OCI-LY7 (cell line): ENCODE results near the gene WDR19. TPM values are rescaled to one million over a fixed set of nuclear protein-coding genes. Genes with fewer than 3 reads are reported as not detected.

Experiments
- BruUV-seq: library from RNA; stranded (reverse); fragments of 400-500 nt; replicated peaks from 2 replicates; lab custom pipeline; 2021; lab: Mats Ljungman, UMichigan
- CTCF ChIA-PET: fragments of 300-600 bp; sonication (Branson Sonifier 250); formaldehyde crosslinking; loops from one replicate; lab custom pipeline; 2022; ENCODE audit warnings: antibody characterized with exemption; ENCODE audit not compliant: unreplicated experiment; lab: Charles Lee
- POLR2A ChIA-PET: fragments of 300-600 bp; sonication (Branson Sonifier 250); formaldehyde crosslinking; loops from one replicate; lab custom pipeline; 2022; ENCODE audit warnings: antibody characterized with exemption; lab: Charles Lee
- DNase-seq: peaks from one replicate; pipeline ENCODE4 v3.0.0-alpha.2; 2015; ENCODE audit warnings: low spot score
- H2AFZ ChIP-seq: fragments of 200-600 bp; sonication (generic), shearing (Covaris generic); 2 replicates; pipeline ENCODE4 v1.6.1; 2014; ENCODE audit warnings: mild to moderate bottlenecking, antibody characterized with exemption, low read length, moderate library complexity
- H3K27ac ChIP-seq: fragments of 200-600 bp; sonication (generic); 2 replicates; pipeline ENCODE4 v1.5.1; 2014; ENCODE audit warnings: mixed run types, low read depth, mild to moderate bottlenecking, moderate library complexity, low read length, inconsistent platforms; ENCODE audit not compliant: poor library complexity, severe bottlenecking
- H3K36me3 ChIP-seq: fragments of 200-600 bp; sonication (generic); 2 replicates; pipeline ENCODE4 v1.6.1; 2014; ENCODE audit warnings: mild to moderate bottlenecking, antibody characterized with exemption, low read length, moderate library complexity, mixed read lengths; ENCODE audit not compliant: insufficient read depth
- H3K4me1 ChIP-seq: fragments of 200-600 bp; sonication (generic); 2 replicates; pipeline ENCODE4 v1.5.1; 2014; ENCODE audit warnings: mild to moderate bottlenecking, low read length; ENCODE audit not compliant: insufficient read depth, poor library complexity, severe bottlenecking
- H3K4me2 ChIP-seq: fragments of 200-600 bp; sonication (generic); 2 replicates; pipeline ENCODE4 v1.6.1; 2014; ENCODE audit warnings: mild to moderate bottlenecking, low read length
- H3K4me3 ChIP-seq: fragments of 200-600 bp; sonication (generic); 2 replicates; pipeline ENCODE4 v1.5.1; 2014; ENCODE audit warnings: mild to moderate bottlenecking, low read depth, low read length; ENCODE audit not compliant: poor library complexity, severe bottlenecking
- H3K79me2 ChIP-seq: fragments of 200-600 bp; sonication (generic); 2 replicates; pipeline ENCODE4 v1.6.1; 2016; ENCODE audit warnings: low read depth, mild to moderate bottlenecking, low read length, moderate library complexity, mixed read lengths; ENCODE audit not compliant: insufficient read depth
- H3K9me2 ChIP-seq: fragments of 200-600 bp; sonication (generic); 2 replicates; pipeline ENCODE4 v1.6.1; 2016; ENCODE audit warnings: mild to moderate bottlenecking, low read length, mixed read lengths; ENCODE audit not compliant: insufficient read depth
- H3K9me3 ChIP-seq: fragments of 200-600 bp; sonication (generic); 2 replicates; pipeline ENCODE4 v1.6.1; 2014; ENCODE audit warnings: mild to moderate bottlenecking, mixed run types, low read length, mixed read lengths
- H4K20me1 ChIP-seq: fragments of 200-600 bp; sonication (generic); 2 replicates; pipeline ENCODE4 v1.6.1; 2014; ENCODE audit warnings: mild to moderate bottlenecking, antibody characterized with exemption, low read length, moderate library complexity, mixed read lengths; ENCODE audit not compliant: insufficient read depth
- EZH2phosphoT487 ChIP-seq: fragments of 200-600 bp; sonication (generic); IDR thresholded peaks from 2 replicates; pipeline ENCODE4 v1.6.1; 2018; ENCODE audit warnings: low read depth, borderline replicate concordance, mild to moderate bottlenecking, mixed run types, antibody characterized with exemption, low read length, moderate library complexity, mixed read lengths
- intact Hi-C: fragments of 100-400 bp; cut with micrococcal nuclease; formaldehyde crosslinking; loops from one replicate; pipeline ENCODE4 v1.10.0; 2022; ENCODE audit not compliant: unreplicated experiment
- total RNA-seq, 2 experiments: library from RNA; depleted of rRNA in 1 of 2; stranded (reverse); fragments of >200 nt in 1 of 2; shearing (Covaris generic) in 1 of 2; gene quantifications; 2 replicates each; pipeline ENCODE4 v1.2.3, GENCODE V29; 2014 to 2022
- TF ChIP-seq, protein P1 (sequence below): fragments of 200-600 bp; sonication (generic); conservative IDR thresholded peaks from 2 replicates; pipeline ENCODE4 v1.5.1; 2014; ENCODE audit warnings: mild to moderate bottlenecking, antibody characterized with exemption, low read length, moderate library complexity, mixed read lengths

The WDR19 gene
- total RNA-seq, 2 experiments from 2014 or later = 41.2 to 47.5 TPM

GRCh38 chr4:39319676-39320075, 137.3 kb downstream of the WDR19 start:
- BruUV-seq = no TSS peak
- peaks cover 98% of the 10 kb centered on the region for H3K36me3 ChIP-seq
- POLR2A ChIA-PET = interaction anchor here (0.6 kb wide), 1 partner anchor 38 kb away, joined by 3 read pairs; no protein-coding TSS in a partner anchor

DNA sequence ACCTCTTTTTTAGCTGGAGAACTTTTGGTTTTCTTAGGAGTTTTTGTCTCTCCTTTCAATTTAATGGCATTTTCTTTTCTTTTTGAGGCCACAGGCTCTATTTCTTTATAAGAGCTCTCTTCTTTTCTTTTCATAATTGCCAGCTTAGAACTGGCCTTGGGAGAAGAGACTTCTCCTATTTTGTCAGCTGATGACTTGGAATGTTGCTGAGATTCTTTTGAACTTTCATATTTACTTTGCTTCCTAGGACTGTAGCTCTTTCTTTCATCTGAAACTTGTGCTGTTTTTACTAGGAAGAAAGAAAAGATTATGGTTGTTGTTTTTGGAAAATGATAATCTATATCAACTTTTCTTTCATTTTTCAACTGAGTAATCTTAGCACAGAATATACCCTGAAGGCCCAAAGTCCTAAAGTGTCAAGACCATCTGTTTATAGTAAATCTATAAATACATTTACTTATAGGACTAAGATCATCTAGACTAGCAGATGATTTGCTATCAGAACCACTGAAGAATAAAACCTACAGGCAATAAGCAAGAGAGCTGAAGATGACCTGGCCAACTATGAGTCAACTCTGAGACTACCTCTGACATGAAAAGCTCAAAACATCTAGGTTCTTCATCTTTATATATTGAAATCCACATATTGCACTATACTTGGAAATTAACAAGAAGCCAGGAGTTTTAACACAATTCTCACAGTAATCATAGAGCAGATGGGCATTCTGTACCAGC, 138.2 kb downstream of the WDR19 start:
- CTCF ChIA-PET = no interaction called here
- no peaks in the 10 kb centered on the region for H3K9me3 ChIP-seq
- no TSS peak for BruUV-seq

More at GRCh38 chr4:39319676-39320075, 137.3 kb downstream of the WDR19 start:
- H3K79me2 ChIP-seq = peaks cover 5% of the 10 kb centered on the region; the same call in 1 of the 2 replicates
- no peak overlapping the region for H3K27ac ChIP-seq
- intact Hi-C loops = no loop called here
- no peaks in the 10 kb centered on the region for H3K9me2 ChIP-seq
- no peaks in the 10 kb centered on the region for H3K9me3 ChIP-seq
- H3K4me2 ChIP-seq = no peak overlapping the region
- H2AFZ ChIP-seq = no peak overlapping the region
- CTCF ChIA-PET = no interaction called here
- DNase-seq = no peak
- TF ChIP-seq EZH2phosphoT487 = no peak
- TF ChIP-seq, protein P1, sequence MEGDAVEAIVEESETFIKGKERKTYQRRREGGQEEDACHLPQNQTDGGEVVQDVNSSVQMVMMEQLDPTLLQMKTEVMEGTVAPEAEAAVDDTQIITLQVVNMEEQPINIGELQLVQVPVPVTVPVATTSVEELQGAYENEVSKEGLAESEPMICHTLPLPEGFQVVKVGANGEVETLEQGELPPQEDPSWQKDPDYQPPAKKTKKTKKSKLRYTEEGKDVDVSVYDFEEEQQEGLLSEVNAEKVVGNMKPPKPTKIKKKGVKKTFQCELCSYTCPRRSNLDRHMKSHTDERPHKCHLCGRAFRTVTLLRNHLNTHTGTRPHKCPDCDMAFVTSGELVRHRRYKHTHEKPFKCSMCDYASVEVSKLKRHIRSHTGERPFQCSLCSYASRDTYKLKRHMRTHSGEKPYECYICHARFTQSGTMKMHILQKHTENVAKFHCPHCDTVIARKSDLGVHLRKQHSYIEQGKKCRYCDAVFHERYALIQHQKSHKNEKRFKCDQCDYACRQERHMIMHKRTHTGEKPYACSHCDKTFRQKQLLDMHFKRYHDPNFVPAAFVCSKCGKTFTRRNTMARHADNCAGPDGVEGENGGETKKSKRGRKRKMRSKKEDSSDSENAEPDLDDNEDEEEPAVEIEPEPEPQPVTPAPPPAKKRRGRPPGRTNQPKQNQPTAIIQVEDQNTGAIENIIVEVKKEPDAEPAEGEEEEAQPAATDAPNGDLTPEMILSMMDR = no peak
- no peaks in the 10 kb centered on the region for H3K4me1 ChIP-seq
- no peaks in the 10 kb centered on the region for H4K20me1 ChIP-seq
- H3K4me3 ChIP-seq = no peak overlapping the region

More for the DNA sequence above, 138.2 kb downstream of the WDR19 start:
- Histone ChIP-seq H3K27ac (no peak overlapping the region), H3K36me3 (peaks cover 98% of the 10 kb centered on the region), H3K4me2 (no peak overlapping the region), H3K4me3 (no peak overlapping the region), H3K9me2 (no peaks in the 10 kb centered on the region), H2AFZ (no peak overlapping the region), H3K4me1 (no peaks in the 10 kb centered on the region), H4K20me1 (no peaks in the 10 kb centered on the region), H3K79me2 (peaks cover 5% of the 10 kb centered on the region; the same call in 1 of the 2 replicates)
- TF ChIP-seq EZH2phosphoT487 = no peak
- TF ChIP-seq, protein P1 = no peak
- intact Hi-C loops = no loop called here
- POLR2A ChIA-PET = interaction anchor here (0.6 to 1.2 kb wide), 7 partner anchors 27 to 538 kb away, joined by 3 to 6 read pairs (median 4); partner anchors contain the start of gene KLB
- no peak for DNase-seq
